ENCODE data around the gene C6orf120. TPM values are rescaled to one million over a fixed set of nuclear protein-coding genes. Genes with fewer than 3 reads are reported as not detected.
A peak's percentile ranks its signal among the peaks of the same experiment; 100 is the strongest.

Gene C6orf120
- total RNA-seq, 1 experiment from 2014 or later, result 31.5 TPM

DNA sequence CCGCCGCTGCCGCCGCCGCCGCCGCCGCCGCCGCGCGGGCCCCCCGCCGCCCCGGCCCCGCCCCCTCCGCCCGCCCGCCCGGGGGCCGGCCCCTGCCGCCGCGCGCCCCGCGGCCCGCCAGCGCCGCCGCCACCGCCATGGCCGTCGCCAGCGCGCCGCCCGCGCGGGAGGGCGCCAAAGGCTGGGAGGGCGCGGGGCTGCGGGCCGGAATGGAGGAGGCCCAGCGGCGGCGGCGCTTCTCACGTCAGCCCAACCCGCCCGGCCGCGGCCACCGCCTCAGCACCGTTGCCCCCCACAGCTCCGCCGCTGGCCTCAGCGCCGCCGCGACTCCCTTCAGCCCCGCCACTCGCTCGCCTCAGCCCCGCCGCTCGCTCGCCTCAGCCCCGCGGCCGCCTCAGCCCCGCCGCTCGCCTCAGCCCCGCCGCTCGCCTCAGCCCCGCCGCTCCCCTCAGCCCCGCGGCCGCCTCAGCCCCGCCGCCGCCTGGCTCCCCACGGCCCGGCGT lies 22.1 kb downstream of the C6orf120 start:
- in situ Hi-C loops (cut with HindIII; ENCODE audit: low pct_unique_long_range_greater_than_20kb, low sequenced_read_pairs) (no loop called here), intact Hi-C loops (cut with micrococcal nuclease; ENCODE audit: unreplicated experiment) (no loop called here)
- no TSS peak for BruUV-seq (replicated peaks)
- H3K36me3 ChIP-seq (ENCODE audit: control insufficient read depth, insufficient read depth, low read length), result no peaks in the 10 kb centered on the region
- H3K4me3 ChIP-seq (ENCODE audit: low read depth in 2 of 2, low read length in 2 of 2), result peak overlapping the region in 1 of 2 experiments; percentile 39; a peak in 2 of 4 replicates
- peaks cover 34% of the 10 kb centered on the region for H3K4me1 ChIP-seq (ENCODE audit: control insufficient read depth, insufficient read depth, low read length)
- ATAC-seq (peak; percentile 72), DNase-seq (ENCODE audit: low read depth, low spot score) (no peak)
- TF ChIP-seq POLR2AphosphoS5 (IDR thresholded peaks at IDR 0.05; ENCODE audit: low read depth, low read length) (no peak), SIN3A (IDR thresholded peaks at IDR 0.05; ENCODE audit: borderline replicate concordance, insufficient read depth, low read depth, low read length) (peak; percentile 42; the same call in 1 of the 2 replicates), TCF7L2 (IDR thresholded peaks at IDR 0.05; ENCODE audit: low read depth, low read length) (no peak)
- TF ChIP-seq, protein P1, sequence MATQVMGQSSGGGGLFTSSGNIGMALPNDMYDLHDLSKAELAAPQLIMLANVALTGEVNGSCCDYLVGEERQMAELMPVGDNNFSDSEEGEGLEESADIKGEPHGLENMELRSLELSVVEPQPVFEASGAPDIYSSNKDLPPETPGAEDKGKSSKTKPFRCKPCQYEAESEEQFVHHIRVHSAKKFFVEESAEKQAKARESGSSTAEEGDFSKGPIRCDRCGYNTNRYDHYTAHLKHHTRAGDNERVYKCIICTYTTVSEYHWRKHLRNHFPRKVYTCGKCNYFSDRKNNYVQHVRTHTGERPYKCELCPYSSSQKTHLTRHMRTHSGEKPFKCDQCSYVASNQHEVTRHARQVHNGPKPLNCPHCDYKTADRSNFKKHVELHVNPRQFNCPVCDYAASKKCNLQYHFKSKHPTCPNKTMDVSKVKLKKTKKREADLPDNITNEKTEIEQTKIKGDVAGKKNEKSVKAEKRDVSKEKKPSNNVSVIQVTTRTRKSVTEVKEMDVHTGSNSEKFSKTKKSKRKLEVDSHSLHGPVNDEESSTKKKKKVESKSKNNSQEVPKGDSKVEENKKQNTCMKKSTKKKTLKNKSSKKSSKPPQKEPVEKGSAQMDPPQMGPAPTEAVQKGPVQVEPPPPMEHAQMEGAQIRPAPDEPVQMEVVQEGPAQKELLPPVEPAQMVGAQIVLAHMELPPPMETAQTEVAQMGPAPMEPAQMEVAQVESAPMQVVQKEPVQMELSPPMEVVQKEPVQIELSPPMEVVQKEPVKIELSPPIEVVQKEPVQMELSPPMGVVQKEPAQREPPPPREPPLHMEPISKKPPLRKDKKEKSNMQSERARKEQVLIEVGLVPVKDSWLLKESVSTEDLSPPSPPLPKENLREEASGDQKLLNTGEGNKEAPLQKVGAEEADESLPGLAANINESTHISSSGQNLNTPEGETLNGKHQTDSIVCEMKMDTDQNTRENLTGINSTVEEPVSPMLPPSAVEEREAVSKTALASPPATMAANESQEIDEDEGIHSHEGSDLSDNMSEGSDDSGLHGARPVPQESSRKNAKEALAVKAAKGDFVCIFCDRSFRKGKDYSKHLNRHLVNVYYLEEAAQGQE (IDR thresholded peaks at IDR 0.05; ENCODE audit: insufficient read depth in 1 of 2, low read depth in 2 of 2, low read length in 1 of 2), result no peak
- TF ChIP-seq, protein P2, sequence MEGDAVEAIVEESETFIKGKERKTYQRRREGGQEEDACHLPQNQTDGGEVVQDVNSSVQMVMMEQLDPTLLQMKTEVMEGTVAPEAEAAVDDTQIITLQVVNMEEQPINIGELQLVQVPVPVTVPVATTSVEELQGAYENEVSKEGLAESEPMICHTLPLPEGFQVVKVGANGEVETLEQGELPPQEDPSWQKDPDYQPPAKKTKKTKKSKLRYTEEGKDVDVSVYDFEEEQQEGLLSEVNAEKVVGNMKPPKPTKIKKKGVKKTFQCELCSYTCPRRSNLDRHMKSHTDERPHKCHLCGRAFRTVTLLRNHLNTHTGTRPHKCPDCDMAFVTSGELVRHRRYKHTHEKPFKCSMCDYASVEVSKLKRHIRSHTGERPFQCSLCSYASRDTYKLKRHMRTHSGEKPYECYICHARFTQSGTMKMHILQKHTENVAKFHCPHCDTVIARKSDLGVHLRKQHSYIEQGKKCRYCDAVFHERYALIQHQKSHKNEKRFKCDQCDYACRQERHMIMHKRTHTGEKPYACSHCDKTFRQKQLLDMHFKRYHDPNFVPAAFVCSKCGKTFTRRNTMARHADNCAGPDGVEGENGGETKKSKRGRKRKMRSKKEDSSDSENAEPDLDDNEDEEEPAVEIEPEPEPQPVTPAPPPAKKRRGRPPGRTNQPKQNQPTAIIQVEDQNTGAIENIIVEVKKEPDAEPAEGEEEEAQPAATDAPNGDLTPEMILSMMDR (IDR thresholded peaks at IDR 0.05), result 0 out of 2 replicates have a peak, but pooled peaks have one; percentile 11
- ChIA-PET CTCF (no interaction called here), POLR2A (no interaction called here)
- H3K9me3 ChIP-seq (ENCODE audit: control insufficient read depth, insufficient read depth, low read depth, low read length), result no peaks in the 10 kb centered on the region
- H3K27ac ChIP-seq (ENCODE audit: low read length), result no peak overlapping the region
- no peaks in the 10 kb centered on the region for H3K27me3 ChIP-seq (ENCODE audit: control insufficient read depth, insufficient read depth, low read length)

DNA sequence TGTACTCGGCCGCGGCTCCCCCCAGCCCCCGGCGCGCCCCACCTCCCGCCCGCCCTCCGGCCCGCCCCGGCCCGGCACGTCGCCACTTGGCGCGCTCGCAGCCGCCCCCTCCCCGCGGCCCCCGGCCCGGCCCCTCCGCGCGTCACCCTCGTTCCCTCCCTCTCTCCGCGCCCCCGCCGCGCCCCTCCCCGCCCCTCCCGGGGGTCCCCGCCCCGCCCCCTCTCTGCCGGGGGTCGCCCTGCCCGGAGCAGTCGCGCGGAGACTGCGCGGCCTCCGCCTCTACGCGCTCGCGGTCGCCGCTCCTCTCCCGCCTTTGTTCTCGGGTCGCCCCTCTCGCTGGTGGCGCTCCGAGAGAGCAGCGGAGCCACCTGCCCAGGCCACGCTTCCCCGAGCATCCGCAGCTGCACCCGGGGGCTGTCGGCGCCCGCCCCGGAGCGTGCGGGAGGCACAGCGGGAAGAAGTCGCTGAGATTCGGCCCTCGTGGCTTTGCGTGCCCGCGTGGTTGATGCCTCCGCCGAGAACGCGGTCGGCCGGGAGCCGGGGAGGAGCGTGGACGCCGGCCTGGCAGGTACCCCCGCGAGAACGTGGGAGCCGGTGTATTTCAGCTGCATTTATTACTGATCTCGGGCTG lies 22.7 kb downstream of the C6orf120 start, which contains the start of gene PHF10:
Gene PHF10 (minus strand): TSS at position 7 of the 631 bp plus-strand sequence. CDS start 569 bp downstream, outside the sequence.
- H3K4me1 ChIP-seq (ENCODE audit: control insufficient read depth, insufficient read depth, low read length), result peaks cover 30% of the 10 kb centered on the region
- no peaks in the 10 kb centered on the region for H3K9me3 ChIP-seq (ENCODE audit: control insufficient read depth, insufficient read depth, low read depth, low read length)
- DNase-seq (ENCODE audit: low read depth, low spot score) (no peak), ATAC-seq (peak; percentile 80)
- TF ChIP-seq, protein P1 (IDR thresholded peaks at IDR 0.05; ENCODE audit: insufficient read depth in 1 of 2, low read depth in 2 of 2, low read length in 1 of 2), result no peak
- TF ChIP-seq POLR2AphosphoS5 (IDR thresholded peaks at IDR 0.05; ENCODE audit: low read depth, low read length) (peak; percentile 17; the same call in 1 of the 2 replicates), SIN3A (IDR thresholded peaks at IDR 0.05; ENCODE audit: borderline replicate concordance, insufficient read depth, low read depth, low read length) (0 out of 2 replicates have a peak, but pooled peaks have one; percentile 48), TCF7L2 (IDR thresholded peaks at IDR 0.05; ENCODE audit: low read depth, low read length) (peak; percentile 68; the same call in 1 of the 2 replicates)
- TF ChIP-seq, protein P2 (IDR thresholded peaks at IDR 0.05), result no peak
- CTCF ChIA-PET, result no interaction called here
- intact Hi-C loops (cut with micrococcal nuclease; ENCODE audit: unreplicated experiment) (no loop called here), in situ Hi-C loops (cut with HindIII; ENCODE audit: low pct_unique_long_range_greater_than_20kb, low sequenced_read_pairs) (no loop called here)
- H3K27me3 ChIP-seq (ENCODE audit: control insufficient read depth, insufficient read depth, low read length), result no peaks in the 10 kb centered on the region
- POLR2A ChIA-PET, result interaction anchor here (1.1 kb wide), 2 partner anchors 16 to 23 kb away, joined by 3 to 6 read pairs; no protein-coding TSS in a partner anchor
- BruUV-seq (replicated peaks), result no TSS peak
- H3K36me3 ChIP-seq (ENCODE audit: control insufficient read depth, insufficient read depth, low read length), result no peaks in the 10 kb centered on the region
- H3K27ac ChIP-seq (ENCODE audit: low read length), result peak within 1 kb of the TSS; percentile 90
- H3K4me3 ChIP-seq (ENCODE audit: low read depth in 2 of 2, low read length in 2 of 2), result peak within 1 kb of the TSS; percentile 76 to 89

All from Panc1 (cell line).